Glutamatergic neuron (in vitro differentiated cells): Measurements from ENCODE around the gene FOXF2. TPM values are rescaled to one million over a fixed set of nuclear protein-coding genes. Genes with fewer than 3 reads are reported as not detected.
A peak's percentile ranks its signal among the peaks of the same experiment; 100 is the strongest.

ENCODE experiments used
- DNase-seq: peaks from one replicate; pipeline ENCODE4 v3.0.0; 2022
- H3K27ac Mint-ChIP-seq: one replicate; pipeline ENCODE4 v1.8.0; 2020; ENCODE audit warnings: mild to moderate bottlenecking, mixed read lengths, inconsistent platforms; ENCODE audit not compliant: unreplicated experiment
- H3K27me3 Mint-ChIP-seq: one replicate; pipeline ENCODE4 v1.8.0; 2020; ENCODE audit warnings: mild to moderate bottlenecking, moderate library complexity, mixed read lengths, inconsistent platforms; ENCODE audit not compliant: unreplicated experiment
- H3K36me3 Mint-ChIP-seq: one replicate; pipeline ENCODE4 v1.8.0; 2020; ENCODE audit warnings: mild to moderate bottlenecking, mixed read lengths, inconsistent platforms; ENCODE audit not compliant: unreplicated experiment
- H3K4me1 Mint-ChIP-seq: one replicate; pipeline ENCODE4 v1.8.0; 2020; ENCODE audit warnings: mild to moderate bottlenecking, low read depth, mixed read lengths, inconsistent platforms; ENCODE audit not compliant: unreplicated experiment
- H3K4me3 Mint-ChIP-seq: one replicate; pipeline ENCODE4 v1.8.0; 2020; ENCODE audit warnings: mild to moderate bottlenecking, mixed read lengths, inconsistent platforms; ENCODE audit not compliant: unreplicated experiment
- H3K9me3 Mint-ChIP-seq: one replicate; pipeline ENCODE4 v1.8.0; 2020; ENCODE audit warnings: mild to moderate bottlenecking, moderate library complexity, mixed read lengths, inconsistent platforms; ENCODE audit not compliant: unreplicated experiment
- CTCF ChIP-seq: fragments of 200-600 bp; sonication (generic); IDR thresholded peaks from one replicate; pipeline ENCODE4 v1.5.0; 2021; ENCODE audit not compliant: partially characterized antibody, unreplicated experiment
- total RNA-seq: library from RNA; stranded (reverse); fragmentation: NEBNext Ultra II Directional; extraction: Animal tissue kit (Norgen Biotek cat#: 25700); gene quantifications from one replicate; pipeline ENCODE4 v1.2.1, GENCODE V29; 2021; ENCODE audit not compliant: unreplicated experiment

The FOXF2 gene
- total RNA-seq, 1 donor from 2014 or later, result 0.71 TPM

DNA sequence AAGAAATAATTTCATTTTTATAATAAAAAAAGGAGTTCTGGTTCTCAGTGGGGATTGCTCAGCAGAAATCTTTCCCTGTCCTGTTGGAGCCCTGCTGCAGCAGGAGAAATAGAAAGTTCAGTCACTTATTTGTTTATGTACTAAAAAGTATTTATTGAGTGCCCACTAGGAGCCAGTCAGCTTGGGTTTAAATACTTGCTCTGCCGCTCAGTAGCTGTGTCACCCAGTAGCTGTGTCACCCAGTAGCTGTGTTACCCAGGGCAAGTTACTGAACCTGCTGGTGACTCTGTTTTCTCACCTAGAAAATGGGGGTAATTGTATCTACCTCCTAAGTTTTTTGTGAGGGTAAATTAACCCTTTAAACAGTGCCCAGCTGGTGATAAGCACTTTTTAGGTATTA lies 32.9 kb downstream of the FOXF2 start:
- H3K27ac Mint-ChIP-seq, result no peak overlapping the region
- H3K36me3 Mint-ChIP-seq, result no peaks in the 10 kb centered on the region
- peaks cover 3% of the 10 kb centered on the region for H3K27me3 Mint-ChIP-seq
- no peak for TF ChIP-seq CTCF
- DNase-seq, result no peak
- no peak overlapping the region for H3K4me3 Mint-ChIP-seq
- no peaks in the 10 kb centered on the region for H3K9me3 Mint-ChIP-seq
- H3K4me1 Mint-ChIP-seq, result no peaks in the 10 kb centered on the region

- Mint-ChIP-seq H3K36me3 (no peaks in the 10 kb centered on the region), H3K4me1 (no peaks in the 10 kb centered on the region)
Measured at GRCh38 chr6:1423578-1423977, 34.2 kb downstream of the FOXF2 start.

DNA sequence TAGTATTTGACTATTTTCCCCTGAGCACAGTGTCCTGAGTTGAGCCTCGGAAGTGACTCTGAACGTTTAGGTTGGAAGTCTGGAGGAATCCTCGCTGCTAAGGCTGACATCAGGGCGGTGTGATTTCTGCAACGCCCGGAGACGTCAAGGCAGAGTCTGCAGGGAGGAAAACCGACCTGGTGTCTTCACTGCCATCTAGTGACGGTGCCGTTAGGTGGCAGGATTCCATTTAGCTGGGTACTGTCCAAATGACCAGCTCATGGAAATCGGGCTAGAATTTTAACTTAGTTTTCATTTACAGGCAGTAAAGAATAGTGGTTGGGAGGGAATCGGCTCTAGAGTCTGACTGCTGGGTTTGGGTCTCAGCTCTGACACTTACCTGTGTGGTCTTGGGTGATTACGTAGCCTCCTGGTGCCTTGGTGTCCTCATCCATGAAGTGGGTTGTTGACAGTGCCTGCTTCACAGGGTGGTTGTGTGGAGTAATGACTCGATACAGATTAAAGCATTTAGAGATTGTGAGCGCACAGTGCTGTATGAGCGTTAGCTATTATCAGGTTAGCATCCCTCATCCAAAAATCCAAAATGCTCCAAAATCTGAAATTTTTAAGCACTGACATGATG lies 35.0 kb downstream of the FOXF2 start:
- Mint-ChIP-seq H3K4me3 (no peak overlapping the region), H3K27me3 (no peaks in the 10 kb centered on the region), H3K27ac (no peak overlapping the region), H3K4me1 (no peaks in the 10 kb centered on the region), H3K9me3 (no peaks in the 10 kb centered on the region), H3K36me3 (no peaks in the 10 kb centered on the region)
- peak; percentile 65 for DNase-seq
- peak; percentile 40 for TF ChIP-seq CTCF

More at GRCh38 chr6:1423578-1423977, 34.2 kb downstream of the FOXF2 start:
- no peak overlapping the region for H3K27ac Mint-ChIP-seq
- H3K27me3 Mint-ChIP-seq, result no peaks in the 10 kb centered on the region
- DNase-seq, result no peak
- H3K4me3 Mint-ChIP-seq, result no peak overlapping the region
- TF ChIP-seq CTCF, result no peak
- H3K9me3 Mint-ChIP-seq, result no peaks in the 10 kb centered on the region

DNA sequence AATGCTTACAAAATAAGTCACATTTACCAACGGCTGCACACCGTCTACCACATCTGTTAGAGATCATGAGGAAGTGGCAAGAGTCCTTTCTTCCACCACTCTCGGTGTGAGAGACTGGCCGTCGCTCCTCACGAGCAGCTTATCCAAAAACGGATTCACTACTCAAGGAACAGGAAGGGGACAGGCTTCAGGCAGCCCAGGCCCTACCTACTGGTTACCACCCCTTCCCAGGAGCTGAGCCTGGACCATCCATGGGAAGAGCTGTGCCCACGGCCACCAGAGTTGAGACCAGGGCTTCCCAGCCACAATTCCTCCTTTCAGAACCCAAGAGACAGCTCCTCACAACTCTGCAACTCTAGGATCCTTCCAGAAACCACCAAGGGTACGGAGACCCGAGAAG lies 37.0 kb downstream of the FOXF2 start:
- Mint-ChIP-seq H3K27me3 (no peaks in the 10 kb centered on the region), H3K36me3 (no peaks in the 10 kb centered on the region), H3K4me1 (no peaks in the 10 kb centered on the region), H3K4me3 (no peak overlapping the region), H3K9me3 (no peaks in the 10 kb centered on the region), H3K27ac (no peak overlapping the region)
- TF ChIP-seq CTCF, result no peak
- DNase-seq, result no peak

- Mint-ChIP-seq H3K4me3 (no peak overlapping the region), H3K9me3 (peaks cover 6% of the 10 kb centered on the region), H3K27ac (no peak overlapping the region), H3K36me3 (peaks cover 5% of the 10 kb centered on the region), H3K27me3 (peaks cover 2% of the 10 kb centered on the region), H3K4me1 (peaks cover 8% of the 10 kb centered on the region)
- no peak for TF ChIP-seq CTCF
- no peak for DNase-seq
Measured at GRCh38 chr6:1435806-1436205, 46.4 kb downstream of the FOXF2 start.
